Measurements from ENCODE around the gene MOK. TPM values are rescaled to one million over a fixed set of nuclear protein-coding genes. Genes with fewer than 3 reads are reported as not detected.

The MOK gene
- total and polyA plus RNA-seq, 9 donors, result 8.6 to 14.0 (median 9.9) TPM

DNA sequence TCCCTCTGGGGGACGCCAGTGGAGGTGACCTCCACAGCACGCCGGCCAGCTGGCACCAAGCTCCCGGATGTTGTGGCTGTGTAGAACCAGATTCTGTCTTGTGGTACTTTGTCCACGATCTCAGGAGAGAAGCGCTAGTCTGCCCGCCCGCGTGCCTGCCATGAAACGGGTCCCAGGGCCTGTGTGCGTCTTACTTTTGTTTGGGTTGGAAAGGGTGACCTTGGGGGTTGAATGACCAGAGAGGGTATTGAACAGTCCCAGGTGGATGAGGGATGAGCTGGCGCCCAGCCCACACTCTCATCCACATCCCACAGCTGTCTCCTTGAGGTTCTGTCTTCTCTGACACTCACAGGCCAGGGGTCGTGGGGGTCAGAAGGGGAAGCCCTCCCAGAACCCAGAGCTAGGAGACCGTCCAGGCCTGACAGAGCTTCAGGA, 87.0 kb downstream of the MOK start:
- H3K36me3 ChIP-seq (ENCODE audit: control insufficient read depth, insufficient read depth, low read length), result peaks cover 52% of the 10 kb centered on the region

GRCh38 chr14:102217399-102217798, 87.6 kb downstream of the MOK start:
- DNase-seq, result no peak
- Histone ChIP-seq H3K27me3 (ENCODE audit: control insufficient read depth, insufficient read depth, low read length) (no peaks in the 10 kb centered on the region), H3K9me3 (replicated peaks; ENCODE audit: control insufficient read depth, low read depth, low read length) (no peaks in the 10 kb centered on the region), H3K27ac (ENCODE audit: low read length) (peak overlapping the region; percentile 29), H3K4me1 (ENCODE audit: control insufficient read depth, insufficient read depth, low read length) (peaks cover 52% of the 10 kb centered on the region), H3K36me3 (ENCODE audit: control insufficient read depth, insufficient read depth, low read length) (peaks cover 51% of the 10 kb centered on the region), H3K4me3 (ENCODE audit: low read length) (no peak overlapping the region)
- 89% methylated on average over 9 of the region's 10 CpGs for WGBS (ENCODE audit: insufficient coverage)

More for the DNA sequence above, 87.0 kb downstream of the MOK start:
- Histone ChIP-seq H3K27ac (ENCODE audit: low read length) (peak overlapping the region; percentile 65), H3K4me3 (ENCODE audit: low read length) (no peak overlapping the region), H3K27me3 (ENCODE audit: control insufficient read depth, insufficient read depth, low read length) (no peaks in the 10 kb centered on the region), H3K4me1 (ENCODE audit: control insufficient read depth, insufficient read depth, low read length) (peaks cover 52% of the 10 kb centered on the region), H3K9me3 (replicated peaks; ENCODE audit: control insufficient read depth, low read depth, low read length) (no peaks in the 10 kb centered on the region)
- no peak for DNase-seq
- 74% methylated on average over 3 of the region's 14 CpGs for WGBS (ENCODE audit: insufficient coverage)

- WGBS (ENCODE audit: insufficient coverage), result 73% methylated on average over 10 of the region's 20 CpGs
- no peak for DNase-seq
- Histone ChIP-seq H3K27ac (ENCODE audit: low read length) (no peak overlapping the region), H3K9me3 (replicated peaks; ENCODE audit: control insufficient read depth, low read depth, low read length) (no peaks in the 10 kb centered on the region), H3K4me3 (ENCODE audit: low read length) (no peak overlapping the region), H3K36me3 (ENCODE audit: control insufficient read depth, insufficient read depth, low read length) (peaks cover 43% of the 10 kb centered on the region), H3K27me3 (ENCODE audit: control insufficient read depth, insufficient read depth, low read length) (no peaks in the 10 kb centered on the region), H3K4me1 (ENCODE audit: control insufficient read depth, insufficient read depth, low read length) (peaks cover 43% of the 10 kb centered on the region)
Measured at GRCh38 chr14:102215576-102216250, 89.3 kb downstream of the MOK start.

DNA sequence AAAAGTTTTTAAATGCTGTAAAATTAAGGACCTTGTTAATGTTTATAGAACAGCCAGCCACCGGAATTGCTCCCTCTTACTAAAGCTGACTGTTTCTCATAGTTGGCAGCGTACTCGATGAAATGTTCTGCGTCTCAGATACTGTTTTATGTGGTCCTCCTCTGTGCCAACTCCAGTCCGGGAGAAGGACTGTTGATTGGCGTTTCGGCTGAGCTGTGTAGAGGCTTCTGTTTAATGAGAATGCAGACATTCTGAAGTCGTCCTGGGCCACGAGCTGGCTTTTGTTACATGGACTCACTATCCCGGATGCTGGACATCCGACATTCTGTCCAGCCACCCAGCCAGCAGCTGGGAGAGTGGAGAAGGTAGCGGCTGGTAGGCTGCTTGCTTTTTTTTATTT, 89.9 kb downstream of the MOK start:
- no peak overlapping the region for H3K27ac ChIP-seq (ENCODE audit: low read length)

DNA sequence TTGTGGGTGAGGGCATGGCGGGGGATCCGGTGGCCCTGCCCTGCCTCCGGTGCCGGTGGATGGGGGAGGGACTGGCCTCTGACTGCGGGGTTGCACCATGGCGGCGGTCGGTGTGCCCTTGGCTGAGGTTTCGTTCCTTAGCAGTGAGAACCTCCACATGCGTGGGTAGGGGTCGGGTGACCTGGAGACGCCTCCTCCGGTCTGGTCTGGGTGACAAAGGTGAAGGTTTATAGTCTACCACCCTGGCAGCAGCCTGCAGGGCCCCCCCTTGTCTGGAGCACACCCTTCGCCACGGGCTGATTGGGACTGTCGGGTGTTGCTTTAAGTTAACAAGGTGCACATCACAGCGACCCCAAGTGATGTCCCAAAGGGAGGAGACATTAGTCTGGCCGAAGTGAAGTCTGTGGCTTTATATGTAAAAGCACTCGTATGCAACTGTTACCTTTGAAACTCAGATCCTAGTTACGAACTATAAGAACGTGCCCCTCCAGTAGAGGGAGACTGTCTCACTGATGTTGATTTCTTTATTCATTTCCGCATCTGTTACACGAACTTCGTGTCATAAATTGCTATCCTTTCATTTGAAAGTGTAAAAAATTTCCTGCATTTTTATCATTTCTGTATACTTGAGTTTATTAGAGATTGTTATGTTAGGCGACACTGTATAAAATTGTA, 90.8 kb downstream of the MOK start:
- H3K27me3 ChIP-seq (ENCODE audit: control insufficient read depth, insufficient read depth, low read length), result no peaks in the 10 kb centered on the region
- WGBS (ENCODE audit: insufficient coverage), result 90% methylated on average over 21 of the region's 25 CpGs
- no peak overlapping the region for H3K4me3 ChIP-seq (ENCODE audit: low read length)
- H3K9me3 ChIP-seq (replicated peaks; ENCODE audit: control insufficient read depth, low read depth, low read length), result no peaks in the 10 kb centered on the region
- DNase-seq, result no peak
- peaks cover 43% of the 10 kb centered on the region for H3K36me3 ChIP-seq (ENCODE audit: control insufficient read depth, insufficient read depth, low read length)
- no peak overlapping the region for H3K27ac ChIP-seq (ENCODE audit: low read length)
- peaks cover 35% of the 10 kb centered on the region for H3K4me1 ChIP-seq (ENCODE audit: control insufficient read depth, insufficient read depth, low read length)

More for the DNA sequence above, 89.9 kb downstream of the MOK start:
- Histone ChIP-seq H3K4me3 (ENCODE audit: low read length) (no peak overlapping the region), H3K36me3 (ENCODE audit: control insufficient read depth, insufficient read depth, low read length) (peaks cover 44% of the 10 kb centered on the region), H3K9me3 (replicated peaks; ENCODE audit: control insufficient read depth, low read depth, low read length) (no peaks in the 10 kb centered on the region), H3K4me1 (ENCODE audit: control insufficient read depth, insufficient read depth, low read length) (peaks cover 43% of the 10 kb centered on the region), H3K27me3 (ENCODE audit: control insufficient read depth, insufficient read depth, low read length) (no peaks in the 10 kb centered on the region)
- 60% methylated on average over 11 of the region's 12 CpGs for WGBS (ENCODE audit: insufficient coverage)
- DNase-seq, result peak; percentile 70

DNA sequence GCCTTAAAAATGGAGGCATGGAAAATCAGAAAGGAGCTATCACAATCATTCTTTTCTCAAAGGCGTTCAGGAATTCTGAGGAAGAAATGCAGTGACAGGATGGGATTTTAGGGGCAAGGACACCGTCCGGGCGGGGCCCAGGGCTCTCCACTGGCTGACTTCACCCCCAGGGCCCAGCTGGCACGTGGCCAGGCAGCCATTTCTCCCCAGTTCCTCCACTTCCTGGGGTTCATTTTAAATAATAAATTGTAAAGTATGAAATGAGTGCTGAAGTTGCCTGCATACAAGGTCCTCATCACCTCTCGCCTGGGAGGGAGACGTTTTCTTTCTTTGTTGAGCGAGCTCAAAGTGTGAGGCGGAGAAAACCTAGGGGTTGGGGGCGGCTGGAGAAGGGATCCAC, 91.5 kb downstream of the MOK start:
- Histone ChIP-seq H3K4me3 (ENCODE audit: low read length) (no peak overlapping the region), H3K27me3 (ENCODE audit: control insufficient read depth, insufficient read depth, low read length) (no peaks in the 10 kb centered on the region), H3K4me1 (ENCODE audit: control insufficient read depth, insufficient read depth, low read length) (peaks cover 28% of the 10 kb centered on the region), H3K9me3 (replicated peaks; ENCODE audit: control insufficient read depth, low read depth, low read length) (no peaks in the 10 kb centered on the region), H3K27ac (ENCODE audit: low read length) (no peak overlapping the region), H3K36me3 (ENCODE audit: control insufficient read depth, insufficient read depth, low read length) (peaks cover 50% of the 10 kb centered on the region)
- no peak for DNase-seq
- 81% methylated on average over 4 of the region's 10 CpGs for WGBS (ENCODE audit: insufficient coverage)

GRCh38 chr14:102212845-102213244, 92.1 kb downstream of the MOK start:
- 85% methylated on average over 9 of the region's 10 CpGs for WGBS (ENCODE audit: insufficient coverage)
- Histone ChIP-seq H3K4me1 (ENCODE audit: control insufficient read depth, insufficient read depth, low read length) (peaks cover 22% of the 10 kb centered on the region), H3K36me3 (ENCODE audit: control insufficient read depth, insufficient read depth, low read length) (peaks cover 56% of the 10 kb centered on the region)

DNA sequence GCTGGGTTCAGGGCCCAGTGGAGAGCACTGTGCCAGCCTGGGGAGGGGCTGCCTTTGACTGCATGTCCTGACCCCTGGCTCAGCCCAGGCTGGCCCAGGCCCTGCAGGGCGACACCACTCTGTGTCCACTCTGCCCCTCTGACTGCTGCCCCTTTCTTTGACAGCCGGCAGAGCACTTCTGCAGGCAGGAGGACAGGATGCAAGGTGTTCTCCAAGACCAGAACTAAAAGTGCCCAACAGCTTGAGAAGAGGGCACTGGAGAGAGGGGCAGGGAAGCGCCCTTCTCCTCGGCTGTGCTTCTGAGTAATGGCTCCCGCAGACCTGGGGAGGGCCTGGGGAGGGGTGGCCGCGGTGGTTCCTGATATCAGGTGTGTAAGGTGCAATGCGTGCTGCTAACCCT, 92.6 kb downstream of the MOK start:
- Histone ChIP-seq H3K36me3 (ENCODE audit: control insufficient read depth, insufficient read depth, low read length) (peaks cover 58% of the 10 kb centered on the region), H3K4me3 (ENCODE audit: low read length) (no peak overlapping the region), H3K9me3 (replicated peaks; ENCODE audit: control insufficient read depth, low read depth, low read length) (no peaks in the 10 kb centered on the region), H3K4me1 (ENCODE audit: control insufficient read depth, insufficient read depth, low read length) (peaks cover 17% of the 10 kb centered on the region), H3K27ac (ENCODE audit: low read length) (no peak overlapping the region), H3K27me3 (ENCODE audit: control insufficient read depth, insufficient read depth, low read length) (no peaks in the 10 kb centered on the region)
- DNase-seq, result no peak
- 92% methylated on average over 7 of the region's 8 CpGs for WGBS (ENCODE audit: insufficient coverage)

More at GRCh38 chr14:102212845-102213244, 92.1 kb downstream of the MOK start:
- Histone ChIP-seq H3K9me3 (replicated peaks; ENCODE audit: control insufficient read depth, low read depth, low read length) (no peaks in the 10 kb centered on the region), H3K27me3 (ENCODE audit: control insufficient read depth, insufficient read depth, low read length) (no peaks in the 10 kb centered on the region), H3K4me3 (ENCODE audit: low read length) (no peak overlapping the region), H3K27ac (ENCODE audit: low read length) (no peak overlapping the region)
- DNase-seq, result no peak

DNA sequence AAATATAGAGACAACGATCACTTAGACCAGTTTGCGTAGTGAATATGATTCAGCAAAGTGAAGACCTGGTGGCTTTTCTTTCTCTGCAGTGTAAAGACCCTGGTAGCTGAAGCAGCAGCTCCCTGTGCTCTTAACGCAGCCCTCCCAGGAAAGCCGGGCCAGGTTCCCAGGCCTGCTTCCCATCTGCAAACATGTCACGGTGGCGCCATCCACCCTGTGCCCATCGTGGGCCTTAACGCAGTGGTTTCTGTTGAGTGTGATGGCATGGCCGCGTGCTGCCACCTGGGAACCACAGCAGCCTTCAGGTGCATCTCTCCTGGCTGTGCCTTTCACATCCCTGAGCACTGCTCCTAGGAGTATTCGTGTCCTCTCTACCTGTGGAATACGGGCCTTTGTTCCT, 93.7 kb downstream of the MOK start:
- Histone ChIP-seq H3K9me3 (replicated peaks; ENCODE audit: control insufficient read depth, low read depth, low read length) (no peaks in the 10 kb centered on the region), H3K27me3 (ENCODE audit: control insufficient read depth, insufficient read depth, low read length) (no peaks in the 10 kb centered on the region), H3K36me3 (ENCODE audit: control insufficient read depth, insufficient read depth, low read length) (peaks cover 61% of the 10 kb centered on the region), H3K4me1 (ENCODE audit: control insufficient read depth, insufficient read depth, low read length) (peaks cover 11% of the 10 kb centered on the region), H3K4me3 (ENCODE audit: low read length) (no peak overlapping the region), H3K27ac (ENCODE audit: low read length) (no peak overlapping the region)
- no peak for DNase-seq
- WGBS (ENCODE audit: insufficient coverage), result 91% methylated on average over 9 of the region's 12 CpGs

- Histone ChIP-seq H3K27ac (ENCODE audit: low read length) (no peak overlapping the region), H3K4me3 (ENCODE audit: low read length) (no peak overlapping the region), H3K27me3 (ENCODE audit: control insufficient read depth, insufficient read depth, low read length) (no peaks in the 10 kb centered on the region), H3K36me3 (ENCODE audit: control insufficient read depth, insufficient read depth, low read length) (peaks cover 59% of the 10 kb centered on the region), H3K4me1 (ENCODE audit: control insufficient read depth, insufficient read depth, low read length) (peaks cover 6% of the 10 kb centered on the region), H3K9me3 (replicated peaks; ENCODE audit: control insufficient read depth, low read depth, low read length) (no peaks in the 10 kb centered on the region)
- WGBS (ENCODE audit: insufficient coverage), result 83% methylated on average over 21 of the region's 25 CpGs
- DNase-seq, result no peak
Measured at GRCh38 chr14:102210421-102211042, 94.4 kb downstream of the MOK start.

All from muscle of leg (tissue), 11 donors.